Testis (tissue), 3 donors: ENCODE data around the gene FBH1. TPM values are rescaled to one million over a fixed set of nuclear protein-coding genes. Genes with fewer than 3 reads are reported as not detected.

Experiments used
- DNase-seq: peaks from one replicate; pipeline ENCODE4 v3.0.0-alpha.2; 2019
- H3K27ac ChIP-seq, 2 donors: fragments of 200-600 bp; sonication (generic); one replicate each; pipeline ENCODE4 v1.5.1; 2019
- H3K27me3 ChIP-seq: fragments of 200-600 bp; sonication (generic); one replicate; pipeline ENCODE4 v1.5.1; 2019
- H3K36me3 ChIP-seq: fragments of 200-600 bp; sonication (generic); one replicate; pipeline ENCODE4 v1.5.1; 2017; ENCODE audit warnings: low read depth; ENCODE audit errors: missing control alignments
- H3K4me1 ChIP-seq: fragments of 200-600 bp; sonication (generic); one replicate; pipeline ENCODE4 v1.5.1; 2019
- H3K4me3 ChIP-seq, 2 donors: fragments of 200-600 bp; sonication (generic); one replicate each; pipeline ENCODE4 v1.5.1; 2017 to 2019
- H3K9me3 ChIP-seq: fragments of 200-600 bp; sonication (generic); one replicate; pipeline ENCODE4 v1.5.1; 2017
- CTCF ChIP-seq, 3 experiments: fragments of 450-650 bp in 2 of 3; fragments of 200-600 bp in 1 of 3; sonication (generic) in 1 of 3; IDR thresholded peaks; one replicate each; pipeline ENCODE4 v1.5.1; 2016 to 2019; ENCODE audit warnings: antibody characterized with exemption in 3 of 3, mild to moderate bottlenecking in 2 of 3, moderate library complexity in 1 of 3
- POLR2A ChIP-seq: fragments of 450-650 bp; IDR thresholded peaks from one replicate; pipeline ENCODE4 v1.6.1; 2017; ENCODE audit warnings: antibody characterized with exemption, mild to moderate bottlenecking, moderate library complexity
- WGBS, 2 donors: methylation state at CpG; one replicate each; pipeline ENCODE4 v1.1.5; 2018; 5-methylcytosine and 5-hydroxymethylcytosine counted together
- intact Hi-C: fragments of 100-400 bp; cut with DNase I; formaldehyde crosslinking; loops from one replicate; pipeline ENCODE4 v1.15.1; 2023; ENCODE audit warnings: low total_unique reads
- polyA plus RNA-seq: library from polyadenylated mRNA; stranded (reverse); fragments of 350-450 nt; fragmentation: Illumina TruSeq; extraction: RNeasy Lipid Tissue Mini Kit (QIAGEN cat#74804); gene quantifications from one replicate; pipeline ENCODE4 v1.2.3, GENCODE V29; 2014; ENCODE audit warnings: low read depth, low replicate concordance; ENCODE audit not compliant: insufficient read depth
- total RNA-seq, 2 donors: library from RNA; depleted of rRNA; stranded (reverse); fragments of >200 nt; gene quantifications; one replicate each; pipeline ENCODE4 v1.2.3, GENCODE V29; 2016

The FBH1 gene
- total and polyA plus RNA-seq, 3 donors from 2014 or later: 91.6 to 203 (median 174) TPM

- no peak for DNase-seq
- intact Hi-C loops: no loop called here
- H3K9me3 ChIP-seq: no peaks in the 10 kb centered on the region
- peaks cover 36% of the 10 kb centered on the region for H3K4me1 ChIP-seq
- no peaks in the 10 kb centered on the region for H3K27me3 ChIP-seq
- no peaks in the 10 kb centered on the region for H3K36me3 ChIP-seq
- WGBS, 2 donors: 63 to 65% methylated on average over 4 of the region's 4 CpGs
- H3K4me3 ChIP-seq: no peak overlapping the region
- TF ChIP-seq POLR2A (no peak), CTCF (IDR thresholded peaks at IDR 0.05) (no peak)
- H3K27ac ChIP-seq: peak overlapping the region; percentile 52 to 72
Observed at GRCh38 chr10:5897053-5897340, 7.0 kb downstream of the FBH1 start.

GRCh38 chr10:5897504-5897903 is 7.5 kb downstream of the FBH1 start:
- Histone ChIP-seq H3K4me3 (no peak overlapping the region), H3K36me3 (no peaks in the 10 kb centered on the region), H3K27ac (peak overlapping the region; percentile 52 to 72), H3K4me1 (peaks cover 31% of the 10 kb centered on the region), H3K27me3 (no peaks in the 10 kb centered on the region), H3K9me3 (no peaks in the 10 kb centered on the region)
- 47 to 52% methylated on average over 8 of the region's 8 CpGs for whole genome bisulfite sequencing, 2 donors
- no peak for TF ChIP-seq POLR2A
- no peak for TF ChIP-seq CTCF (IDR thresholded peaks at IDR 0.05)
- intact Hi-C loops: no loop called here
- peak; percentile 68 for DNase-seq

- Histone ChIP-seq H3K27ac (peak overlapping the region; percentile 52 to 72), H3K4me3 (no peak overlapping the region), H3K9me3 (no peaks in the 10 kb centered on the region), H3K27me3 (no peaks in the 10 kb centered on the region), H3K4me1 (peaks cover 25% of the 10 kb centered on the region), H3K36me3 (no peaks in the 10 kb centered on the region)
- 76 to 92% methylated on average over 7 of the region's 7 CpGs for WGBS, 2 donors
- no peak for DNase-seq
- no peak for TF ChIP-seq CTCF (IDR thresholded peaks at IDR 0.05)
- TF ChIP-seq POLR2A: no peak
- intact Hi-C loops: no loop called here
Observed at GRCh38 chr10:5898163-5898562, 8.1 kb downstream of the FBH1 start.

GRCh38 chr10:5900247-5900646 is 10.2 kb downstream of the FBH1 start:
- Histone ChIP-seq H3K27ac (no peak overlapping the region), H3K9me3 (no peaks in the 10 kb centered on the region), H3K4me1 (peaks cover 25% of the 10 kb centered on the region), H3K4me3 (no peak overlapping the region), H3K36me3 (no peaks in the 10 kb centered on the region), H3K27me3 (no peaks in the 10 kb centered on the region)
- WGBS, 2 donors: 97% methylated on average over 13 of the region's 13 CpGs
- intact Hi-C loops: no loop called here
- no peak for TF ChIP-seq CTCF (IDR thresholded peaks at IDR 0.05)
- TF ChIP-seq POLR2A: no peak
- no peak for DNase-seq

GRCh38 chr10:5902511-5903274 is 12.7 kb downstream of the FBH1 start:
- WGBS, 2 donors: 78 to 87% methylated on average over 18 of the region's 18 CpGs
- peak; percentile 65 for DNase-seq
- TF ChIP-seq POLR2A (no peak), CTCF (IDR thresholded peaks at IDR 0.05) (no peak)
- Histone ChIP-seq H3K4me3 (no peak overlapping the region), H3K27me3 (no peaks in the 10 kb centered on the region), H3K27ac (no peak overlapping the region), H3K4me1 (peaks cover 6% of the 10 kb centered on the region), H3K36me3 (no peaks in the 10 kb centered on the region), H3K9me3 (no peaks in the 10 kb centered on the region)
- intact Hi-C loops: no loop called here
